ENCODE measurements around the gene HUWE1. TPM values are rescaled to one million over a fixed set of nuclear protein-coding genes. Genes with fewer than 3 reads are reported as not detected.

Gene HUWE1
- total RNA-seq, 6 donors from 2014 or later, result 98.1 to 136 (median 121) TPM

GRCh38 chrX:53483416-53483815 is 203.1 kb downstream of the HUWE1 start:
- Histone ChIP-seq H3K9me3 (no peaks in the 10 kb centered on the region), H3K27me3 (no peaks in the 10 kb centered on the region), H3K4me1 (no peaks in the 10 kb centered on the region), H3K36me3 (no peaks in the 10 kb centered on the region), H3K27ac (no peak overlapping the region), H3K4me3 (no peak overlapping the region)
- 47 to 63% methylated on average over 2 of the region's 2 CpGs for WGBS, 2 donors
- DNase-seq (no peak), ATAC-seq (ENCODE audit: low FRiP score in 2 of 2) (no peak)
- TF ChIP-seq POLR2AphosphoS5 (IDR thresholded peaks at IDR 0.05), result no peak
- TF ChIP-seq CTCF (IDR thresholded peaks at IDR 0.05), result no peak
- TF ChIP-seq POLR2A (IDR thresholded peaks at IDR 0.05), result no peak
- TF ChIP-seq EP300 (IDR thresholded peaks at IDR 0.05), result no peak

Small RNA genes within 50 kb of the gene (small RNA-seq; reads per million reads assigned to genes)
- gene MIR98, result 393 to 1,164 (median 437) reads per million in 4 donors
- 673 to 2,113 (median 786) reads per million in 4 donors for gene MIRLET7F2

Measured in upper lobe of left lung (tissue), 6 donors.